H1 (cell line): ENCODE results near the gene TK1. TPM values are rescaled to one million over a fixed set of nuclear protein-coding genes. Genes with fewer than 3 reads are reported as not detected.

Experiments
- CTCF ChIA-PET: fragments of 300-600 bp; sonication (Branson Sonifier 250); formaldehyde crosslinking; loops from one replicate; lab custom pipeline; 2021; ENCODE audit not compliant: partially characterized antibody; lab: Charles Lee
- POLR2A ChIA-PET: fragments of 300-600 bp; sonication (Branson Sonifier 250); formaldehyde crosslinking; loops from one replicate; lab custom pipeline; 2021; ENCODE audit warnings: inconsistent platforms; ENCODE audit not compliant: partially characterized antibody; lab: Charles Lee
- DNase-seq, 2 experiments: peaks; one replicate each; pipeline versions ENCODE4 v3.0.0 to v3.0.0-alpha.2; 2010 to 2022; ENCODE audit warnings: low spot score in 2 of 2, low read depth in 1 of 2, mixed read lengths in 1 of 2
- FAIRE-seq: peaks from 2 replicates; lab custom pipeline; 2011; peaks lifted over from hg19 to GRCh38; lab: Jason Lieb, UNC
- H2AFZ ChIP-seq: 2 replicates; pipeline ENCODE4 v1.8.1; 2012; ENCODE audit warnings: low read length, inconsistent platforms
- H2AK5ac ChIP-seq: 2 replicates; pipeline ENCODE4 v1.6.1; 2013; ENCODE audit warnings: low read depth, low read length
- H2BK120ac ChIP-seq: replicated peaks from 2 replicates; pipeline ENCODE3; 2013; ENCODE audit warnings: low read depth, low read length, inconsistent platforms
- H2BK12ac ChIP-seq: 2 replicates; pipeline ENCODE4 v1.6.1; 2013; ENCODE audit warnings: low read depth, low read length
- H2BK15ac ChIP-seq: 2 replicates; pipeline ENCODE4 v1.6.1; 2013; ENCODE audit warnings: low read length
- H2BK20ac ChIP-seq: 2 replicates; pipeline ENCODE4 v1.6.1; 2013; ENCODE audit warnings: low read length
- H2BK5ac ChIP-seq: 2 replicates; pipeline ENCODE4 v1.6.1; 2013; ENCODE audit warnings: low read depth, low read length
- H3K14ac ChIP-seq: 2 replicates; pipeline ENCODE4 v1.6.1; 2013; ENCODE audit warnings: inconsistent platforms; ENCODE audit not compliant: insufficient read length
- H3K18ac ChIP-seq: 2 replicates; pipeline ENCODE4 v1.6.1; 2013; ENCODE audit warnings: low read length; ENCODE audit errors: extremely low read depth
- H3K23ac ChIP-seq: 2 replicates; pipeline ENCODE4 v1.6.1; 2013; ENCODE audit warnings: inconsistent platforms; ENCODE audit not compliant: insufficient read length
- H3K23me2 ChIP-seq: 2 replicates; pipeline ENCODE4 v1.6.1; 2013; ENCODE audit warnings: low read depth, low read length
- H3K27ac ChIP-seq: 2 replicates; pipeline ENCODE4 v1.6.1; 2011; ENCODE audit warnings: low read depth, low read length, inconsistent platforms
- H3K27me3 ChIP-seq, 4 experiments: replicated peaks in 1 of 4; 1 replicate in 1 of 4; 2 replicates in 3 of 4; pipeline versions ENCODE4 v1.6.1 to v1.8.1; 2011 to 2013; ENCODE audit warnings: low read length in 3 of 4, mild to moderate bottlenecking in 3 of 4, inconsistent platforms in 2 of 4, mixed read lengths in 2 of 4, moderate library complexity in 1 of 4; ENCODE audit not compliant: control insufficient read depth in 3 of 4, insufficient read depth in 3 of 4; ENCODE audit errors: extremely low read depth in 1 of 4
- H3K36me3 ChIP-seq, 4 experiments: 2 replicates each; pipeline versions ENCODE4 v1.6.1 to v1.8.1; 2011 to 2013; ENCODE audit warnings: mild to moderate bottlenecking in 4 of 4, low read length in 3 of 4, moderate library complexity in 2 of 4, control low read depth in 1 of 4, inconsistent platforms in 1 of 4; ENCODE audit not compliant: insufficient read depth in 4 of 4, control insufficient read depth in 2 of 4
- H3K4ac ChIP-seq: replicated peaks from 2 replicates; pipeline ENCODE3; 2013; ENCODE audit warnings: low read length, low read depth, mixed read lengths, inconsistent platforms; ENCODE audit not compliant: insufficient read length
- H3K4me1 ChIP-seq, 4 experiments: replicated peaks in 1 of 4; 1 replicate in 1 of 4; 2 replicates in 3 of 4; pipeline versions ENCODE4 v1.6.1 to v1.8.1; 2011 to 2013; ENCODE audit warnings: low read length in 3 of 4, inconsistent platforms in 2 of 4, mixed read lengths in 1 of 4; ENCODE audit not compliant: insufficient read depth in 4 of 4, control insufficient read depth in 3 of 4
- H3K4me2 ChIP-seq, 2 experiments: 2 replicates each; pipeline versions ENCODE4 v1.6.1 to v1.8.1; 2011 to 2013; ENCODE audit warnings: low read depth in 2 of 2, low read length in 2 of 2, control low read depth in 1 of 2, inconsistent platforms in 1 of 2, mild to moderate bottlenecking in 1 of 2; ENCODE audit not compliant: insufficient read depth in 1 of 2
- H3K4me3 ChIP-seq, 4 experiments: fragments of 200-600, 300-600 bp in 1 of 4; sonication (generic), shearing (Covaris generic), sonication (Bioruptor Twin) in 1 of 4; 2 replicates each; pipeline versions ENCODE4 v1.5.1 to v1.8.1; 2011 to 2016; ENCODE audit warnings: low read length in 4 of 4, low read depth in 3 of 4, control low read depth in 2 of 4, inconsistent platforms in 2 of 4, mild to moderate bottlenecking in 2 of 4, mixed read lengths in 1 of 4, moderate library complexity in 1 of 4; ENCODE audit not compliant: insufficient read depth in 2 of 4; ENCODE audit errors: extremely low read depth in 1 of 4
- H3K56ac ChIP-seq: replicated peaks from 2 replicates; pipeline ENCODE3; 2013; ENCODE audit warnings: low read depth, mild to moderate bottlenecking, mixed read lengths, low read length, inconsistent platforms; ENCODE audit not compliant: insufficient read length
- H3K79me1 ChIP-seq: 2 replicates; pipeline ENCODE4 v1.6.1; 2013; ENCODE audit warnings: low read depth, low read length, control low read depth
- H3K79me2 ChIP-seq, 2 experiments: 2 replicates each; pipeline versions ENCODE4 v1.6.1 to v1.8.1; 2012 to 2013; ENCODE audit warnings: low read length in 2 of 2, mild to moderate bottlenecking in 2 of 2, inconsistent platforms in 1 of 2; ENCODE audit not compliant: insufficient read depth in 2 of 2, control insufficient read depth in 1 of 2
- H3K9ac ChIP-seq, 4 experiments: replicated peaks in 1 of 4; 1 replicate in 1 of 4; 2 replicates in 3 of 4; pipeline versions ENCODE4 v1.6.1 to v1.8.1; 2011 to 2013; ENCODE audit warnings: low read depth in 3 of 4, low read length in 3 of 4, control low read depth in 2 of 4, mild to moderate bottlenecking in 2 of 4, moderate library complexity in 2 of 4, inconsistent platforms in 1 of 4; ENCODE audit errors: extremely low read depth in 1 of 4
- H3K9me3 ChIP-seq, 2 experiments: 2 replicates each; pipeline versions ENCODE4 v1.6.1 to v1.8.1; 2012 to 2013; ENCODE audit warnings: mild to moderate bottlenecking in 2 of 2, moderate library complexity in 2 of 2, control low read depth in 1 of 2, inconsistent platforms in 1 of 2, low read depth in 1 of 2, low read length in 1 of 2, mixed read lengths in 1 of 2; ENCODE audit not compliant: insufficient read depth in 2 of 2
- H4K20me1 ChIP-seq, 2 experiments: replicated peaks in 1 of 2; 2 replicates each; pipeline versions ENCODE3 to v1.8.1; 2011 to 2013; ENCODE audit warnings: inconsistent platforms in 2 of 2, low read length in 2 of 2, mild to moderate bottlenecking in 1 of 2; ENCODE audit not compliant: insufficient read depth in 2 of 2, control insufficient read depth in 1 of 2
- H4K5ac ChIP-seq: 2 replicates; pipeline ENCODE4 v1.6.1; 2013; ENCODE audit warnings: low read length, low read depth, mixed read lengths, inconsistent platforms; ENCODE audit not compliant: insufficient read length
- H4K8ac ChIP-seq: 2 replicates; pipeline ENCODE4 v1.8.0; 2013; ENCODE audit warnings: mild to moderate bottlenecking, moderate library complexity, low read length, inconsistent platforms; ENCODE audit not compliant: insufficient read depth; ENCODE audit errors: extremely low read depth
- H4K91ac ChIP-seq: replicated peaks from 2 replicates; pipeline ENCODE3; 2013; ENCODE audit warnings: low read length, mixed read lengths, inconsistent platforms; ENCODE audit not compliant: insufficient read length
- BRCA1 ChIP-seq: IDR thresholded peaks from 2 replicates; pipeline ENCODE4 v1.6.1; 2012; ENCODE audit warnings: low read depth, low read length, improper control_type of control experiment
- JUN ChIP-seq: IDR thresholded peaks from 2 replicates; pipeline ENCODE4 v1.6.1; 2011; ENCODE audit warnings: low read depth, mild to moderate bottlenecking, improper control_type of control experiment, low read length
- KDM4A ChIP-seq: IDR thresholded peaks from one replicate; pipeline ENCODE4 v1.7.1; 2012; ENCODE audit warnings: low read depth, mild to moderate bottlenecking, moderate library complexity, low read length, inconsistent platforms; ENCODE audit not compliant: severe bottlenecking
- PHF8 ChIP-seq: fragments of 200-600 bp; sonication (generic); conservative IDR thresholded peaks from 2 replicates; pipeline ENCODE4 v1.7.1; 2012; ENCODE audit warnings: low read depth, mild to moderate bottlenecking, inconsistent platforms, low read length, moderate library complexity
- SIN3A ChIP-seq, 2 experiments: IDR thresholded peaks in 1 of 2; conservative IDR thresholded peaks in 1 of 2; 2 replicates each; pipeline ENCODE4 v1.6.1; 2011 to 2012; ENCODE audit warnings: low read length in 2 of 2, improper control_type of control experiment in 1 of 2, low read depth in 1 of 2, mild to moderate bottlenecking in 1 of 2
- SRF ChIP-seq: IDR thresholded peaks from 2 replicates; pipeline ENCODE4 v1.6.1; 2011; ENCODE audit warnings: mild to moderate bottlenecking, low read depth, low read length, moderate library complexity
- TAF1 ChIP-seq: IDR thresholded peaks from 2 replicates; pipeline ENCODE4 v1.6.1; 2011; ENCODE audit warnings: mild to moderate bottlenecking, low read depth, low read length
- WGBS, 2 experiments: shearing (Covaris generic) in 1 of 2; methylation state at CpG; one replicate each; pipeline versions ENCODE4 v1.1.6 to v1.1.7; 2013 to 2015; ENCODE audit warnings: low lambda C conversion rate in 2 of 2, mixed read lengths in 2 of 2, inconsistent platforms in 1 of 2, low coverage in 1 of 2, missing lambda C conversion rate in 1 of 2; ENCODE audit not compliant: insufficient replicate concordance in 2 of 2, insufficient coverage in 1 of 2, insufficient read length in 1 of 2; ENCODE audit errors: extremely low coverage in 1 of 2, missing lambda C conversion rate in 1 of 2; 5-methylcytosine and 5-hydroxymethylcytosine counted together
- polyA plus RNA-seq, 7 experiments: library from polyadenylated mRNA; depleted of rRNA in 3 of 7; stranded (reverse) in 5 of 7; unstranded in 2 of 7; fragments of >200 nt in 5 of 7; fragments of 200-250 nt in 2 of 7; gene quantifications; 1 replicate in 5 of 7; 2 replicates in 1 of 7; 4 replicates in 1 of 7; pipeline versions ENCODE4 v1.2.1 to v1.2.3, GENCODE V29; 2011 to 2013; ENCODE audit warnings: missing spikeins in 2 of 7, mixed read lengths in 2 of 7
- total RNA-seq: library from RNA; stranded (reverse); fragmentation: NEBNext Ultra II Directional; extraction: Animal tissue kit (Norgen Biotek cat#: 25700); gene quantifications from 2 replicates; pipeline ENCODE4 v1.2.1, GENCODE V29; 2021
- TF ChIP-seq, protein P1 (sequence below): IDR thresholded peaks from 2 replicates; pipeline ENCODE4 v1.6.1; 2012; ENCODE audit warnings: low read length, inconsistent platforms

Gene TK1
- total and polyA plus RNA-seq, 2 of the 8 experiments (the other 6 are each of a cell fraction or from before 2014, with no cell fraction given): 66.9 to 147 TPM

DNA sequence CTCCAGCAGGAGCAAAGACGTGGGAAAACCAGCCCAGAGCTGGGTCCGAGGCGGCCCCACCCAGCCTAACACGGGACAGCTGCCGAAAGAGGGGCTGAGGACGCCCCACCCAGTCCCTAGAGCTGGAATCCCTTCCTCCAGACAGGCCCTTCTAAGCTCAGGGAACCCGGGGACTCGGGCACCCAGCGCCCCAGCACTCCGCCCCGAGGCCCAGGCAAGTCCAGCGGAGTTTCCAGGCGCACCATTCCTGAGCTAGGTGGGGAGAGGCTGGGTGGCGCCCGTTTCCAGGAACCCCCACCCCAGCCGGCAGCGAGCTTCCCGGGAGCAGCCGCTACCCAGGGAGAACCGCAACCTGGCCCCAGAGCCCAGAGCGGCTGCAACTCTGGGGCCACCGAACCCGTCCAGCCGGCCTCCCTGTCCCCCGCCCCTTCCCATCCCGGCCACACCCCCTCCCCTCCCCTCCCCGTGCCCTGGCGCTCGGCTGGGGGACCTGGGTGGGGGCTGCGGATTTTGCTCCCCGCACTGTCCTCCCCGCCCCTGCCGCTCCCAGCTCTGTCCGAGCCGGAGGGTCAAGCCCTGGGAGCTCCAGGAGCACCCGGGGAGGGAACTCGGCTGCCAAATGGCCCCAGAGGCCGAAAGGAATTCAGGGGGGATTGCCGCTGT is 58.8 kb downstream of the TK1 start:
- POLR2A ChIA-PET: interaction anchor here (0.9 to 2.8 kb wide), 16 partner anchors 11 to 170 kb away, joined by 3 to 16 read pairs (median 4); partner anchors contain the start of genes AFMID, TK1 and TNRC6C
- Histone ChIP-seq H4K20me1 (peaks cover 2 to 12% of the 10 kb centered on the region in 2 experiments), H3K56ac (peak overlapping the region; percentile 69), H4K5ac (peak overlapping the region; percentile 96), H2BK15ac (no peak overlapping the region), H3K4ac (peak overlapping the region; percentile 96), H3K23ac (no peak overlapping the region), H4K91ac (peak overlapping the region; percentile 92), H3K27ac (no peak overlapping the region; the same call in 1 of the 2 replicates), H3K18ac (peak overlapping the region; percentile 48), H2BK12ac (0 out of 2 replicates have a peak overlapping the region, but pooled peaks have one; percentile 50), H4K8ac (peak overlapping the region; percentile 14; the same call in 1 of the 2 replicates), H3K4me3 (peak overlapping the region; percentile 62 to 94 (median 70)), H3K79me1 (peaks cover 2% of the 10 kb centered on the region), H2BK120ac (no peak overlapping the region), H3K23me2 (peaks cover 14% of the 10 kb centered on the region), H3K14ac (no peak overlapping the region), H2AFZ (no peak overlapping the region), H2BK20ac (no peak overlapping the region), H3K4me2 (peak overlapping the region; percentile 56 to 90), H3K9ac (peak overlapping the region; percentile 36 to 55 (median 48); a peak in 5 of 7 replicates), H2BK5ac (peak overlapping the region; percentile 55; the same call in 1 of the 2 replicates), H3K4me1 (peaks cover 0 to 27% (median 17%) of the 10 kb centered on the region in 4 experiments; a peak in 6 of 7 replicates), H3K9me3 (no peaks in the 10 kb centered on the region), H3K36me3 (peaks cover 0 to 21% (median 9%) of the 10 kb centered on the region in 4 experiments; a peak in 5 of 8 replicates), H2AK5ac (no peak overlapping the region), H3K27me3 (peaks cover 0 to 15% (median 9%) of the 10 kb centered on the region in 4 experiments; a peak in 5 of 7 replicates), H3K79me2 (no peaks in the 10 kb centered on the region)
- DNase-seq (no peak), FAIRE-seq (no peak)
- WGBS, 2 experiments: 7% methylated on average over 14 of the region's 39 CpGs; no CpG with 5 or more reads in 1 of the 2 experiments
- CTCF ChIA-PET: interaction anchor here (0.7 to 11.4 kb wide), 13 partner anchors 9 to 585 kb away, joined by 3 to 122 read pairs (median 3); partner anchors contain the start of genes AFMID and TK1
- TF ChIP-seq TAF1: no peak
- TF ChIP-seq, protein P1, sequence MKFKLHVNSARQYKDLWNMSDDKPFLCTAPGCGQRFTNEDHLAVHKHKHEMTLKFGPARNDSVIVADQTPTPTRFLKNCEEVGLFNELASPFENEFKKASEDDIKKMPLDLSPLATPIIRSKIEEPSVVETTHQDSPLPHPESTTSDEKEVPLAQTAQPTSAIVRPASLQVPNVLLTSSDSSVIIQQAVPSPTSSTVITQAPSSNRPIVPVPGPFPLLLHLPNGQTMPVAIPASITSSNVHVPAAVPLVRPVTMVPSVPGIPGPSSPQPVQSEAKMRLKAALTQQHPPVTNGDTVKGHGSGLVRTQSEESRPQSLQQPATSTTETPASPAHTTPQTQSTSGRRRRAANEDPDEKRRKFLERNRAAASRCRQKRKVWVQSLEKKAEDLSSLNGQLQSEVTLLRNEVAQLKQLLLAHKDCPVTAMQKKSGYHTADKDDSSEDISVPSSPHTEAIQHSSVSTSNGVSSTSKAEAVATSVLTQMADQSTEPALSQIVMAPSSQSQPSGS: no peak
- no peak for TF ChIP-seq SRF
- no peak for TF ChIP-seq BRCA1
- TF ChIP-seq JUN: no peak
- TF ChIP-seq PHF8: peak; percentile 55; the same call in 1 of the 2 replicates
- peak; percentile 3 for TF ChIP-seq KDM4A
- TF ChIP-seq SIN3A (conservative IDR thresholded peaks at IDR 0.05 in 1 of 2, IDR thresholded peaks at IDR 0.05 in 1 of 2; ENCODE audit: low read depth in 1 of 2, low read length in 2 of 2): peak in 1 of 2 experiments; percentile 58; a peak in 3 of 4 replicates
